ENCODE measurements around the gene GZMM.

DNA sequence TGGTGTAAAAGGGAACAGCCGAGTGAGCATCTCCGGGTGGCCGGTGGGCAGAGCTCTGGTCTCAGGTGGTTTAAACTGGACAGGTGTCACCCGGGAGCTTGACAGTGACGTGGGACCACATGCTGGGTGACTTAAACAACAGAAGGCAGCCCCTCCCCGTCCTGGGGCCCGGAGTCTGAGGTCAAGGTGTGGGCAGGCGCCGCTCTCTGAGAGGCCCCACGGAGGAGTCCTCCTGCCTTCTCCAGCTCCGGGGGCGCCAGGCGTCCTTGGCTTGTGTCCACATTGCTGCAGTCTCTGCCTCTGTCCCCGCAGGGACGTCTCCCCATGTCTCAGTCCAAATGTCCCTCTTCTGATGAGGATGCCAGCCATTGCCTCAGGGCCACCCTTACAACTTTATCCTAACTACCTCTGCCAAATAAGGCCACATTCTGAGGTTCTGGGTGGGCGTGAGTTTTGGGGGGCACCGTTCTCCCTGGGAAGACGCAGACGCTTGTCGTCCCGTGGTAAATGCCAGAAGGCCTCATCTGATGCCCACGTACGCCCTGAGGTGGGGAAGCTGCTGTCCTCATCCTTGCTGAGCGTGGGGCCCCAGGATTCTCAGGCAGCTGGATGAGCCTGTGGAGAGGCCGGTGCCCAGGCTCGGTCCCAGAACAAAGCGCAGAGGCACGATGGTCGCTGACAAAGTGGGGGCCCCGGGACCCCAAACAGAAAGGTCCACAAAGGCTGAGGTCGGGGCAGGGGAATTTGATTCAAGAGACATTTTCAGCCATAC lies 12.9 kb downstream of the GZMM start:
- TF ChIP-seq CTCF (conservative IDR thresholded peaks at IDR 0.05; ENCODE audit: low read depth, low read length) (no peak), EZH2 (IDR thresholded peaks at IDR 0.05; ENCODE audit: low read length, unreplicated experiment) (no peak), EZH2phosphoT487 (IDR thresholded peaks at IDR 0.05; ENCODE audit: borderline replicate concordance, low read length) (no peak)

All from PC-3 (cell line).